ENCODE results near the gene ARHGEF2.

GRCh38 chr1:155981266-155982088 lies 3.1 kb upstream of the ARHGEF2 start:
- TF ChIP-seq CTCF (conservative IDR thresholded peaks at IDR 0.05; ENCODE audit: low read length) (no peak), EZH2phosphoT487 (IDR thresholded peaks at IDR 0.05; ENCODE audit: borderline replicate concordance, low read depth, low read length) (no peak)
